Measurements from ENCODE around the gene LMAN1L. TPM values are rescaled to one million over a fixed set of nuclear protein-coding genes. Genes with fewer than 3 reads are reported as not detected.
"Not testable (repeated sequence)": the region's sequence is repeated elsewhere in the genome, so short reads cannot be mapped to it uniquely, and the experiment has no call there.

Gene LMAN1L
- total RNA-seq, 1 donor from 2014 or later: not detected

DNA sequence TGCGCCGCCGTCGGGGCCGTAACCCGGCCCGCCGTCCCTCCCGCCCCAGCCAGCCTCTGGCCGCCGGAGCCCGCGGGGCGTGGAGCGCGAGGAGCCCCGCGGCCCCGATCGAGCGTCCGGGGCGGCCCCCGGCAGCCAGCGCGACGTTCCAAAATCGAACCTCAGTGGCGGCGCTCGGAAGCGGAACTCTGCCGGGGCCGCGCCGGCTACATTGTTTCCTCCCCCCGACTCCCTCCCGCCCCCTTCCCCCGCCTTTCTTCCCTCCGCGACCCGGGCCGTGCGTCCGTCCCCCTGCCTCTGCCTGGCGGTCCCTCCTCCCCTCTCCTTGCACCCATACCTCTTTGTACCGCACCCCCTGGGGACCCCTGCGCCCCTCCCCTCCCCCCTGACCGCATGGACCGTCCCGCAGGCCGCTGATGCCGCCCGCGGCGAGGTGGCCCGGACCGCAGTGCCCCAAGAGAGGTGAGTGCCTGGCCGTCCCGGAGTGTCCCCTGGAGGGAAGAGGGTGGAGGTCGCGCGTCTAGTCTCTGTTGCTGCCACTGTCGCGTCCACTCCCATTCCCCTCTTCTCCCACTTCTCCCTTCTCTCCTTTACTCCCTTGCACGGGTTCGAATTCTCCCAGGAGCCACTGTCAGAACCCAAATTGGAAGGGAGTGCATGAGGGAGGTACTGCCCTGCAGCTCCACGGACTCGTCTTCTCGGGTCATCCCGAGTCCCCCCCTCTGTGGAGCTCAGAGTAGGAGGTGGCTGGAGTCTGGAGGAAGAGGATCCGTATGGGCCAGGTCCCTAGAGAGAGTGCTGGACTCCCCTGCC is 30.2 kb upstream of the LMAN1L start:
- peak in 1 of 2 donors; percentile 39 for DNase-seq (ENCODE audit: low read depth in 2 of 2)

DNA sequence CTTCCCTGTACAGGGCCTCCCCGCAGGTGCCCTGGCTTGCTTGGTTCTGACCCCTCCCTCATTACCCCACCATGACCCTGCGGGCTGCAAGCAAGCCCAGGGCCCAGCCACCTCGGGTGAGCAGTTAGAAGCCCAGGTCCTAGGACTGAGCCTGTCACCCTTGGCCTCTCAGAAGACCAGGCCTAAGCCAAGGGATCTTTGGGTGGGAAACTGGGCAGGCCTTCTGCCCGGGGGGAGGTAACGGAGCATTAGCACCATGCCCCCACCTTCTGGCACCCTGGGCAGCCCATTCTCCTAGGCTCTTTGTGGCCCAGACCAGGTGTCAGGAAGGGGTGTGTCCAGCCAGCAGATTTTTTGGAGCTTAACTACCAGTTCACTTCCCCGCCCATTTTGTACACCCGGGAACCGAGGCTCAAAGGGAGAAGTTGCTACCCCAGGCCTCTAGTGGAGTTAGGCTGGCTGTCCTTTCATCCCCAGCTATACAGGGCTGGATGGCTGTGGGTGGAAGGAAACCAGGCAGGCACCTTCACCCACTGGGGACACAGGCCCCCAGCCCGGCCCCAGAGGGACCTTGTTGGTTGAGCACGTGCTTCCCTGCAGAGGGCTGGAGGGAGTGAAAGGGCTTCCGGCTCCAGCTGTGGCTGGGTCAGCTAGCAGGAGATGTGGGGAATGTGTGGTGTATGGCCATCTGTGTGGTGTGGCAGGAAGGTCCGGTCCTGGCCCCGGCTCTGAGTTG is 29.4 kb upstream of the LMAN1L start:
- DNase-seq (ENCODE audit: low read depth in 2 of 2): peak; percentile 57 to 78

DNA sequence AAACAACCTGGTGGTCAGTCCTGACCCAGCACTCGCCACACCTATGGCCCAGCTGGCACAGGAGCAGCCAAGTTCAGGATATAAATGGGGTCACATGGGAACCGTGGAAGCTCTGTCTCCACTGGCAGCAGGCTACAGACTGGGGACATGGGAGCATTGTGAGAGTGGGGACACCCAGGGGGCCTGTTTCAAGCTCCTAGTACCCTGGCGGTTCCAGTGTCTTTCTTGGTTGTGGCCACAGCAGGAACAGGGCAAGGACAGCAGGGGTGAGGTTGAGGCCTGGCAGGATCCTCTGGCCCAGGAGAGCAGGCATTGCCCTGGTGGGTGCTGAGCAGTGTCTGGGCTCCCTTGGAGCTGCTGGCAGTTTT is 28.8 kb upstream of the LMAN1L start:
- DNase-seq (ENCODE audit: low read depth in 2 of 2): no peak

DNA sequence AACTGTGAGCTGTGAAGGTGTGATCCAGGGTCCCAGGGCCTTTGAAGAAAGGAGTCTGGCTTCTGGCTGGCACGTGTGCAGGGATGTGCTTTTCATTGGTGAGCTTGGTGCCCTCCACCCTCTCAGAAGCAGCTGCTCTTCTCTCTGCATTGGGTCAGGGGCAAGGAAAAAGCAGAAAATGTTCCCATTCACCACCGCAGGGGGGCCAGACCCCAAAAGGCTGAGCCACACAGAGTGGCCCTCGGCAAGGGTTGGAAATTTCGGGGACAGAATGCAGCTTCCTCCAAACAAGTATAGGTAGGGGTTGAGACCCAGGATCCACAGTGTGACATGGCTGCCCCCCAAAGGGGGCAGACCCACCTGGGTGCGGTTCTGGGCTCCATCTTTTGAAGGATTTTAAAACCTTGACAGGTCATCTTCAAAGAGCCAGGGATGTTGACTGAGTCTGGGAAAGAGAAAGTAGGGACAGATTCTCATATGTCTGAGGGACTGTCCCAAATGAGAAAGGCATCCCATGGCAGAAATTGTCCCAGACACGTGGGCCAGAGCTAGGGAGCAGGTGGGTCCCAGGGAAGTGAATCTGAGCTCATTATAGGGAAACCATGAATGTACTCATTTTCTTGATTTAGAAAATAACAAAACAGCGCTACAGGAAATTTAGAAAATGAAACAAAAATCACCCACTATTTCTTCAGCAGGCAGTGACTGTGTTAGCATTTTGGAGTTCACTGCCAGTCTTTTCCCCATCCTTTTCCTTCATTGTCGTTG is 28.0 kb upstream of the LMAN1L start:
- no peak for DNase-seq (ENCODE audit: low read depth in 2 of 2)

DNA sequence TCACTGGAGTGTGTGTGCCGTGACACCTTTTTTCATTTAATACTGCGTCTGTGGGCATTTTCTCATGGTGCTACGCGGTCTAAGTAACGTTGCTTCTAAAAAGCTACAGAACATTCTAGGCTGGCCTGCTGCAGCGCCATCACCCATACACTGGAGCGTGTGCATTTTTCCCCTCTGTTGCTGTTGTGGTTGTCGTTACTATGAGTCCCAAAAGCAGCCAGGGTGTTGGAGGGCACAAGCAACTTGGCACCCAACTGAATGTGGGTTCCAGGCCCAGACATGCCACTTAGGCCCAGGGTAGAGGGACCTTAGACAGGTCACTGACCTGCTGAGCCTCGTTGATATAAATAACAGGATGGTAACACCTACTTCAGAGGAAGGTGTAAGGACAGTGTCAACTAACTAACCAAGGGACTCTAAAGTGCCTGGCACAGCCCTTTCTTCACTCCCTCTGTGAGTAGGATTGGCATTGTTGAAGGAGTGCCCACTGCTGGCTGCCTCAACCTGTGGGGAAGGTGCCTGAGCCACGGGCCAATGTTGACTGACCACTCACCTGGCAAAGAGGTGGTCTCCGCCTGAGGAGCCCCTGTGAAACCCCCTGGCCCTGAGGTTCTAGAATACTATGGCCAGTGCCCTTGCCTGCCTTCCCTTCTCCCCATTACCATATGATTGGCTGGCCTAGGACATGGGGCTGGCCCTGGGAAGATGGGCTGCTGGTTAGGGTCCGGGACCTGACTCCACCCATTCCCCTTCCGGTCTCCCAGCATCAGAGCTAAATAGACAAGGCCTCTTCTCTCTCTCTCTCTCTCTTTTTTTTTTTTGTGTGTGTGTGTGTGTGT is 27.2 kb upstream of the LMAN1L start:
- no peak for DNase-seq (ENCODE audit: low read depth in 2 of 2)

DNA sequence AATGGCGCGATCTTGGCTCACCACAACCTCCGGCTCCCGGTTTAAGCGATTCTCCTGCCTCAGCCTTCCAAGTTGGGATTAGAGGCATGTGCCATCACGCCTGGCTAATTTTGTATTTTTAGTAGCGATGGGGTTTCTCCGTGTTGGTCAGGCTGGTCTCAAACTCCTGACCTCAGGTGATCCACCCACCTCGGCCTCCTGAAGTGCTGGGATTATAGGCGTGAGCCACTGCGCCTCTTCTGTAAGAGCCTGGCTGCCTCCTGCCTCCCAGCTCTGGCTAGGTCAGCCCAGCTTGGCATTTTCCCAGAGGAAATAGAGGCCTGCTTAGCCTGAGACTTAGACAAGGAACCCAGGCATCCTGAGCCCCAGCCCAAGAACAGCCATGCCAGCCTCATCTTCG is 26.6 kb upstream of the LMAN1L start:
- DNase-seq (ENCODE audit: low read depth in 2 of 2): not testable (repeated sequence)

DNA sequence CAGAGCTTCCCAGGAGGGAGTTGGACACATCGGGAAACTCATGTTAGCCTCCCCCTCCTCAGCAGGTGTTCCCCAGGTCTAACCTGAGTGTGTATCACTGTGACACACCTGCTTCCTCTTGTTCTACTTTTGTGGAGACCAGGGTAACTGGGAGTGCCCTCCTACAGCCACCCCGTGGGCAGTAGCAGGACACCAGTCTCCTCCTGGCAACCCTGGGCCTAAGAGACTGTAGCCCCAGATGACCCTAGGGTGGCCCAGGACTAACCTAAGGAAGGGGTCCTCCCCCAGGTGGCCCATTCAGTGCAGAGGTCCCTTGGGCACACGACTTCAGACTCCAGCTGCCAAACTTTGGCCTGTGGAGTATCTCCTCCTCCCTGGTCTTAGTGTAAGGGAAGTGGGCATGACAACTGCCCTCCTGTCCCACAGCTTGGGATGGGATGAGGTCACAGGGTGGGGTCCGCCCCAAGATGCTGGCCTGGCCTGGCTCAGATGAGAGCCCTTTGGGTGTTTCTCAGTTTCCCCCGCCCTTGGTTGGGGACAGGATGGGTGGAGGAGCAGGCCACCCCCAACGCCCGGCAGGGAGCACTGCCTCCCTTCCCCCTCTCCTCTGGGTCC is 26.0 kb upstream of the LMAN1L start:
- DNase-seq (ENCODE audit: low read depth in 2 of 2): no peak

DNA sequence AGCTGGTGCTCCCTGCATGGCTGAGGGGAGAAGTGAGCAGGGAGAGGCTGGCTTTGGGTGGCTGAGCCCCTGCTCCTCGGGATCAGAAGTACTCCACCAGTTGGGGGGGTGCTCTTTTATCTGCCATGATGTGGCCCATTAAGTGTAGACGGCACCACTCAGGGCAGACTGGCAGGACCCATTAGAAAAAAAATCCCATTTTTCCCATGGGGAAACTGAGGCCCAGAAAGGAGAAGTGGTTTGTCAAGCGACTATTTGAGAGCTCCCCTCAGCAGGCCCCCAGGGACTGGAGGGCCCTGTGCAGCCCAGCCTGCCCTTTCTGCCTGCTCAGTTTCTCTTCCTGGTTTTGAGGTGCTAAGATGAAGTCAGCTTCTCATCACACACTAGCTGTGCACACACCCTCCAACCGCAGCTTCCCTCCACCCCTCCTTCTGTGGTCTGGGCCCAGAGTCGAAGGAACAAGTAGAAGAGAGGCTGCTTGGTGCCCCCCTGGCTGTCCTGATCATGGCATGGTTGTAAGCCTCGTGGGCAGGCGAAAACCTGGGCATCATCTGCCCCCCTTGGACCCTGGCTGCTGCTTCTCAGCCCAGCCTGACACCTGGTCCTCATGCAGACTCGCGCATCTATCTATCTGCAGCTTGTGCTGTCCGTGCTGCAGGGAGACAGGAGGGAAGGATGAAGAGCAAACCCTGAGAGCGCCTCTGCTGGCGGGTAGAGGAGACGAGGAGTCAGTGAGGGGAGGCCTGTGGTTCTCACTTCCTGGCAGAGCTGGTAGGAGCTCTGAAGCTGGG is 25.2 kb upstream of the LMAN1L start:
- peak in 1 of 2 donors; percentile 42 for DNase-seq (ENCODE audit: low read depth in 2 of 2)

DNA sequence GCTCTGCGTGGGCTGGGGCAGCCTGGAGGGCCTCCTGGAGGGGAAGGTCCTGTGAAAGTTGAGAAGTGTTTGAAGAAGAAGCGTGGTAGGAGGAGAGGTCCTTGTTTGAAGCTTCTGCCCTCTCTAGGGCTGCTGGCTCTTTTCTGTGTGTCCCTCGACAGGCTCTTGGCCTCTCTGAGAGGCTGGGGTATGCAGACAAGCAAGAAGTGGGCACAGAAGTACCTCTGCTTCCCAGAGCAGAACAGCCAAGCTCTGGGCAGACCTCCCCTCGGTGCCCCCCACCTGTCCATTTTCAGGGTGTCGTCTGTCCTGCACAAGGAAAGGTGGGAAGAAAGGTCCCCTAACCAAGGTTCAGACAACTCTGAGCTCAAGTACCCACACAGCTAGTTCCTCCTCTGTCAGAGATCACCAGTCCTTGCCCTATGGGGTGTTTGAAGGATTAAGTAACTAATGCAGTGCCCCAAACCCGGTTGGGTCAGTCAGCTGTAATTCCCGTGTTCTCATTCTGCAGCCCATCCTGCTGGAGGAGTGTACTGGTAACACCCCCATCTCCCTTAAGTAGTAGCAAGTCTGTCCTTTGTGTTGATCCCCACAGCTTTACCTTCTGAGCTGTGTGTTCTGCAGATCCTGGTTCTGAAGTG is 24.5 kb upstream of the LMAN1L start:
- DNase-seq (ENCODE audit: low read depth in 2 of 2): no peak

DNA sequence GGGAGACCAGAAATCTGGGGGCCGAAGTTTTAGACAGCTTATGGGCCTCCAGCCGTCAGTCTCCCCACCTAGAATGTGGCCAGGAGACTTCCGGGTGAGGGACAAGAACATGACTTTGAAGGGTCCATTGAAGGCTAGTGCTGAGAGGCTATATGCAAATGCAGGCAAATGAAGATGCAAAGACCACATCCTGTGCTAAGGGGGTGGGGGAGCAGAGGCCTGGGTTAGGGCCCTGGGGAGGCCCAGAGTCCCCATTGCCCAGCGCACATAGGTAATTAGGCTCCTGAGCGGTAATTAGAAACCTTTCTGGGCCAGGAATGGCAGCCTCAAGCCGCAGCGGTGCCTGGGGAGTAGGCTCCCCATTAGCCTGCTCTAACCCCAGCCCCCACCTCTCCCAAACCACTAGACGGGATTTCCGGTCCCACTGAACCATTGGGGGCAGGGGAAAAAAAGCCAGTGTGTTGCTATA is 23.9 kb upstream of the LMAN1L start:
- no peak for DNase-seq (ENCODE audit: low read depth in 2 of 2)

DNA sequence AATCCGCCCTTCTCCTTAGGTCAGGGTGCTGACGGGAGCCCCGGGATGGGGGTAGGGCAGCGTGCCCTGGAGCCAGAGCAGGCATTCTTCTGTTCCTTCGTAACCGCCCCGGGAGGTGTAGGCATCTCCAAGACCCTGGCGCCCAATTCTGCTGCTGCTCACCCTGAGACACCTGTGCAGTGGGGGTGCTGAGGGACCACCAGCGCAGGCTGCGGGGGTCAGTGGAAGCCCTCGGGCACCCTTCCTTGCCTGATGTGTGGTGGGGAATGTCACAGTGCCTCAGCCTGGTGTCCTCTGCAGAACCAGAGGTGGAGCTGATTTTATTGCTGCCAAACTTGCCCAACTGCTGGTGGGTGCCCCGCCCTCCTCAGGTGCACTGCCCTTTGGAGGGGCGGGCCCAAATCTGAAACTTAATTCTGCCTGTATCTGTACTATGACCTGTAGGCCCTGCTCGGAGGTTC is 23.4 kb upstream of the LMAN1L start:
- DNase-seq (ENCODE audit: low read depth in 2 of 2): no peak

DNA sequence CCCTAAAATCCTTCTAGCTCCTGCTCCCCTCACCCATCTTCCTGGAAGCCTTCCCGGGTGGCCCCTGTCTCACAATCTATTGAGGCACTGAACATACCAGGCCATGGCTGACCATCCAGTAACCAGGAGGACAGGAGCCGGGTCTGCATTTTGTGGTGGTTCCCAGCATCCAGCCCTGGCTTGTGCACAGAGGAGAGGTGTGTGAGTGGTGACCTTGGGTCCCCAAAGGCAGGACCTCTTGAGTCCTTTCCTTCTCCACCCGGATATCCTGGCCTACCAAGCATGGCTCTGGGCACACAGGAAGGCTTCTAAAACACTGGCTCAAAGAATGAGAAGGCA is 22.9 kb upstream of the LMAN1L start:
- no peak for DNase-seq (ENCODE audit: low read depth in 2 of 2)

DNA sequence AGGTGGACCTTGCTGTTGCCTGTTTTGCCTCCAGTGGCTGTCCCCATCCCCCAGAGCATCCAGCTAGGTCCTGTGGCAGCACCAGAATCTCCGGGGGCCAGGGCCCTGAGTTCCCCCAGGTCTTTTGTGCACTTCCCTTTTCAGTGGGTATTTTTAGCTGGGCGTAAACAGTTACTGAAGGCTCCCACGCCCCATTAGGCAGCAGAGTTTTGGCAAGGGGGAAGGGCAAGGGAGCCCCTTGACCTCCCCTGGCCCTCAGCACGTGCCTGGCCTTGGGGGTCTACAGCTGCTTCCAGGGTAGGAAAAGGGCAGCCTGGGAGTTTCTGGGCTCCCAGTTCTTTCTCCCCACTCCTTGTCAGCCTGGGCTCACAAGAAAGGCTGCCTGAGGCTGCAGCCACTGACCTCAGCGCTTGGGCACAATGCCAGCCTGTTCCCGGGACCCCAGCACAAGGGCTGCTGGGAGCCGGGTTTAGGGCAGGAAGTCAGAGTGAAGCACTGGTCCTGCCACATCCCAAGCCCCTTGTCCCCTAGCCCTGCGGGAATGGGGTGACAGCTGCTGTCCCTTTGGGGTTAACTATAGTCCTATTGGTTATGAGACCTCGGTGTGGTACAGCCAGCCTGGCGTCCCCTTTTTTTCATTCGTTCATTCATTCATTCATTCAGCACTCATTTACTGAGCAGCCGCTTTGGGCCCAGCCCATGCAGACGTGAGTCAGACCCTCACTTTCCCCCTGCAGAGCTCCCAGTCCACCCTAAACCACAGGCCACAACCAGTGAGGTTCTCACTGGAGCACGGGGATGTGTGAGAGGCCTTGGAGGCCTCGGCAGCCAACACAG is 22.3 kb upstream of the LMAN1L start:
- peak in 1 of 2 donors; percentile 34 for DNase-seq (ENCODE audit: low read depth in 2 of 2)

DNA sequence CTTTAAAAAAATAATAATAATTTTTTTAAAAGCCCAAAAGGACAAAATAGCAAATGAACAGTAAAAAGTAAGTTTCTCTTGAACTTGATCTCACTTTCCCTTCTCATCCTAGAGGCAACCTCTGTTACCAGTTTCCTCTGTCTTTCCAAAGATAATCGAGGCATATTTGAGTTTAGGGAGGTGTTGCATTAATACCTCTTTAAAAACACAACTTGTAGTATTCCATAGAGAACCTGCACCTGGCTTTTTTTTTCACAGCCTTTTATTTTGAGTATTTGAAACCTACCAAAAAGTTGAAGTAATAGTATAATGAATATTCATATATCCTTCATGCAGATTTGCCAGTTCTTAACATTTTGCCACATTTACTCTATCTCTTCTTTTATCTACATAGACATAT is 21.6 kb upstream of the LMAN1L start:
- DNase-seq (ENCODE audit: low read depth in 2 of 2): no peak

DNA sequence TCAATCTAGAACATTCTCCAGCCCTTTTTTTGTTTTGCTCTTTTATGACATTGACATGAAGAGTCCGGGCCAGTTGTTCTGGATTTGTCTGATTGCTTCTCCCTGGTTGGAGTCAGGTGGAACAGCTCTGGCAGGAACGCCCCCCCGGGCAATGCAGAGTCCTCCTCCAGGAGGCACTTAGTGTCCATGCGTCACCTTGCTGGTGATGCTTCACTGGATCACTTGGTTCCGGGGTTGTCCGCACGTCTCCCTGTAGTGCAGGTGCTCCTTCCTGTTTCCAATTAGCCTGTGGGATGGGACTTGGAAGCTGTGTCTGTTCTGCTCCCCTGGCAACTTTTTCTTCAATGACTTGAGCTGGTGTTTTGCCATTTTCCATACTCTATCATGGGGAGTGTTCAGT is 21.0 kb upstream of the LMAN1L start:
- no peak for DNase-seq (ENCODE audit: low read depth in 2 of 2)

DNA sequence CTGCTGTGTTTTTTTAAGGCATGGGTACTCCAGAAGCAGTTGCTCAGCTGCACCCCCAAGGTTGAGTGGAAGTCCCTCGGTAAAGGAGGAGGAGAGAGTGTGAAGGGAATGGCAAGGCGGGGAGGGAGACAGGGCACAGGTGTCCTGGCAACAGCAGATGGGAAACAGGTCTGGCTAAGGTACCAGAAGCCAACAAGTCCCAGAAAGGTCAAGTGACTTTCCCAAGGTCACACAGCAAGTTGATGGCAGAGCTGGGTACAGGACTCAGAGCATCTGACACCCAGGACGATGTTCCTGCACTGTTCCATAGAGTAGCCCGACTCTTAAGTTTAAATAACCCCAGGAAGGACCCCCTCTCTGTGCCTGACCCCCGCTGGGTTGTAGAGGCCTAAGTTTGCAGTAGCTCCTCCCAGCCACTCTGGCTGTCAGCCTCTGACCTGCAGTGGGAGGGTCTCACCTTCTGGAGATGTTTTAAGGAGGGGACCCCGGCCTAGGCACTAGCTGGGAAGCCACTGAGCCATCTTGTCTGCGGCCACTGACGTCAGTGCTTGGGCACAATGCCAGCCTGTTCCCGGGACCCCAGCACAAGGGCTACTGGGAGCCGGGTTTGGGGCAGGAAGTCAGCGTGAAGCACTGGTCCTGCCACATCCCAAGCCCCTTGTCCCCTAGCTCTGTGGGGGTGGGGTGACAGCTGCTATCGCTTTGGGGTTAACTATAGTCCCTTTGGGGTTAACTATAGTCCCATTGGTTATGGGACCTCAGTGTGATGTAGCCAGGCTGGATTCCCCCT is 20.2 kb upstream of the LMAN1L start:
- DNase-seq (ENCODE audit: low read depth in 2 of 2): no peak

DNA sequence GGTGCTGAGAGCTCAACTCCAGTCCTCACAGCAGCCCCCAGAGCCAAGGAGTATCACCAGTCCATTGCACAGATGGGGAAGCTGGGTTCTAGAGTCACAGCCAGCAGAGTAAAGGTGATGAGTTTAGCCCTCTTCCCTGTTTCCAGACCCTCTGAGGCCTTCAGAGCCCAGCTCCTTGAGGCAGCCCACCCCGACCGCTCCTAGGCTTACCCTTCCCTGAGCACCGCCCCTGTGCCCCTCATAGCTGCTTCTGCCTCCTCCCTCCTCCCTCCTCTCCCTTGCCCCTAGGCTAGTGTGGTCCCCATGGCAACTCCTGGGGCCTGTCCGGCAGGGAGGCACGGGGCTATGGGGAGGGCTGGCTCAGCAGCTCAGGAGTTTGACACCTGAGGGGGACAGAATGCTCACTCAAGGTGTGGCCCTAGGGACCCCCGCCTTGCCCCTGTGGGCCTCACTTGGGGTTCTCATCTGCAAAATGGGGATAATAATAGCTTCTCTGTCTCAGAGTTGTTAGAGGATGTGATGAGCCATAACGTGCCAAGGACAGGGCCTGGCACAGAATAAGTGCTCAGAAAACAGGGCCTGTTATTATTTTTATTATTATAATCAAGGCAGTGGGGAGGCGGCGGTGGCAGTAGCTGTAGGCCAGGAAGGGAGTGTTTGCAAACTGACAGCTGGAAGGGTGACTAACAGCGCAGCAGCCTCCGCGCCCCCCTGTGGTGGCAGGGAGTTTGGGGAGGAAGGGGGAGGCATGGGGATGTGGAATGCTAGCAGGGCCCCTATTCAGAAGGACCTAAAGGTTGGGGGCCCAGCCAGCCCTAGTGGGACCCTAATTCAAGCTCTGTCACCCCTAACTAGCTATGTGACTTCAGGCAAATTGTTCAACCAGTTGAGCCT is 19.3 kb upstream of the LMAN1L start:
- peak in 1 of 2 donors; percentile 43 for DNase-seq (ENCODE audit: low read depth in 2 of 2)
